ENCODE results near the gene APOL3.
"Not testable (repeated sequence)": the region's sequence is repeated elsewhere in the genome, so short reads cannot be mapped to it uniquely, and the experiment has no call there.

Gene APOL3

DNA sequence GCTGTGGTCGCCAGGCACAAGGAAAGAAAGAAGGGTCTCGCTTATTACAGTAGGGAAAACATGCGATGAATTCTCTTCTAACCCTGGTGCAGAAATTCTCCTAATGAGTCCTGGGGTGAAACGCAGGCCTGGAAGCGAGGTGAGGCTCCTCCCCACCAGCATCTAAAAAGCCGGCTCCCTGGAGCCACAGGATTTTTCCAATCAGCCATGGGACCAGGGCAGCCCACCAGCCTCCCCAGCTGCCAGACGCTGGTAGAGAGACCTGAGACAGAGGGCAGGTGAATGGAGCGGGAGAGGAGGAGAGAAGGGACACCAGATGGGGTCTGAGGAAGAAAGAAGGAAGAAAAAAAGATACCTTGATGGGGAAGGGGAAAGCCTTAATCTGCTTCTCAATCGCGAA is 28.6 kb downstream of the APOL3 start:
- no peak for DNase-seq

DNA sequence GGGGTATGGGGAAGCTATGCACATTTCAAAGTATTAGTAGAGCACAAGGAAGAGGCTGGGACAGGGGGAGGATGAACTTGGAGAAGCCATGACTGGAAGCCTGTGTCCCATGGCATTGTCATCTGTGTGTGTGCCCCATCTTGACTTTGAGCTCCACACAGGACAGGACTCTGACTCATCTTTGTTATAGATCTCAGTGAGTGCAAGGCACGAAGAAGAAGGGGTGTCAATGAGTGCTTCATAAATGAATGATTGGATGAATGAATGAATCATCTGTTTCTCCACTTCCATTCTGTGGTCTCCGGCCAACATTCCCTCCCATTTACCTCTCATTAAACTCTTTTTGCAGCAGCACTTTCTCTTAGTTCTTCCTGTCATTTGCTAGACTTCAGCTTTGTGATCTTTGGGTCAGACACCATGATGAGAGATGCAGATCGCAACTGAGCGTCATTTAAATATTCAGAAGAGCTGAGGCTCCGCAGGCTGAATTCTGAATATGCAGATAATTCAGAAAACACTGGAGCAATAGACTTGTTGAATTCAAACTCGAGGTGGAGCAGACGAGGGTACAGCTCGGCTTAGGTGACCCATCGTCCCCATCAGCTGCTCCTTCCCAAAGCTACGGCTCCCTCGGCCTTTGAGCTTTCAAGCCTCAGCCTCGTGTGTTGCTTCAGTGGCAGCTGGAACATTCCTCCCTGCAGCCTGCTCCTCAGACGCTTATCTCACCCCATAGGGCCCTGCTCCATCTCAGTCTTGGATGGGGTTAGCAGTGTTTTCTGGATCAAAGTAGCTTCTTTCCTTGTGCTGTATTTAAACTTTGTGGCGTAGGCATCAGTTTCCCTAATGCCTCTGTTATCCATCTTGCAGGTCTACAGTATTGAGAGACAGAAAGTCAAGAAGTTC is 30.8 kb downstream of the APOL3 start:
- no peak for DNase-seq

DNA sequence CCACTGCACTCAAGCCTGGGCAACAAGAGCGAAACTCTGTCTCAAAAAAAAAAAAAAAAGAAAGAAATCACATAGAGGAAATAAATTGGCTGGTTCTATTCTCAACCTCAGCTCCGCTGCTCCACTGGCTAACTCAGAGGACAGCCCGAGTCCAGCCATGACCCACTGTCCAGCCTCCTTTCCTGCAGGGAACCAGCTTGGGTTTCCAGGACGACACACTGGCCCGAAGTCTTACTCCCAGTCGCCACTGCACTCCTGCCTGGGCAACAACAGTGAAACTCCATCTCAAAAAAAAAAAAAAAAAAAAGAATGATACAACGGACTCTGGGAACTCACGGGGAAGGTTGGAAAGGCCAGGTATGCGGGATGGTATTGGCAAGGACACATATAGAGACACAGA is 31.5 kb downstream of the APOL3 start:
- DNase-seq: no peak

DNA sequence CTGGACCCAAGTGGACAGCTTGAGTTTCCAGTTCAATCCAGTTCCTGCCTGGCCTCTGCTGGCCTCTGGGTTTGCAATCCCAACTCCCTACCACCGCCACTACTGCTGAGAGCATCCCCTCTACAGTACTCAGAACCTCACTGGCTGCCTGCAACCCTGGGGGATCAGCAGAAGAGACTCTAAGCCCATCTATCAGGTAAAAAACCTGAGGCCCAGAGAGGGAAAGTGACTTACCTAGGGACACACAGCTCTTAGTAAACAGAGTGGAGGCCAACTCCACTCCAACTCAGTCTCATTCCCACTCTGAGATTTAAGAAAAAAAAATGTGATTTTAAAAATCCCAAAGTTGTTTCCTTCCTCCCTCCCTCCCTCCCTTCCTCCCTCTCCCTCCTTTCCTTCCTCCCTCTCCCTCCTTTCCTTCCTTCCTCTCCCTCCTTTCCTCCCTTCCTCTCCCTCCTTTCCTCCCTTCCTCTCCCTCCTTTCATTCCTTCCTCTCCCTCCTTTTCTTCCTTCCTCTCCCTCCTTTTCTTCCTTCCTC is 34.5 kb downstream of the APOL3 start:
- no peak for DNase-seq

DNA sequence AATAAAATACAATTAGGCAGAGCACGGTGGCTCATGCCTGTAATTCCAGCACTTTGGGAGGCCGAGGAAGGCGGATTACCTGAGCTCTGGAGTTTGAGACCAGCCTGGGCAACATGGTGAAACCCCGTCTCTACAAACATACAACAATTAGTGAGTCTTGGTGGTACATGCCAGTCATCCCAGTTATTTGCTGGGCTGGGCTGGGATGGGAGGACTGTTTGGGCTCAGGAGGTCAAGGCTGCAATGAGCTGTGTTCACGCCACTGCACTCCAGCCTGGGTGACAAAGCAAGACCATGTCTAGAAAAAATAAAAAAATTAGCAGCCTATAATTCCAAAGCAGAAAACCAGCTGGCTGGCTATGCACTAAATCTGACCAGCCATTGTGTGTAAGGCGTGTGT is 35.1 kb downstream of the APOL3 start:
- DNase-seq: no peak

DNA sequence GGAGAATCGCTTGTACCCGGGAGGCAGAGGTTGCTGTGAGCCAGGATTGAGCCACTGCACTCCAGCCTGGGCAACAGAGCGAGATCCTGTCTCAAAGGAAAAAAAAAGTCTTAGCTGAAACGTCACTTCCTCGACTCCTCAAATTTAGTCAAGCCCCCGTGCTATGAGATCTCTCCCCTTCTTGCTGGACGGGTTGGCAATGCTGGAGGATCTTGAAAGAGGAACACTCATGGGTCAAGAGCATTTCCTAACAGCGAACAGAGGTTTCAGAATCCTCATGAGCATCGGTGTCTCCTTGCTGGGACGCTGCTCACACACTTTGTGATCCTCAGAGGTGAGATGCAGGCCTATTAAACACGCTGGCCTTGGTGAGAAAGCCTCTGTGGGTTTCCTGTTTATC is 35.9 kb downstream of the APOL3 start:
- DNase-seq: peak; percentile 46

DNA sequence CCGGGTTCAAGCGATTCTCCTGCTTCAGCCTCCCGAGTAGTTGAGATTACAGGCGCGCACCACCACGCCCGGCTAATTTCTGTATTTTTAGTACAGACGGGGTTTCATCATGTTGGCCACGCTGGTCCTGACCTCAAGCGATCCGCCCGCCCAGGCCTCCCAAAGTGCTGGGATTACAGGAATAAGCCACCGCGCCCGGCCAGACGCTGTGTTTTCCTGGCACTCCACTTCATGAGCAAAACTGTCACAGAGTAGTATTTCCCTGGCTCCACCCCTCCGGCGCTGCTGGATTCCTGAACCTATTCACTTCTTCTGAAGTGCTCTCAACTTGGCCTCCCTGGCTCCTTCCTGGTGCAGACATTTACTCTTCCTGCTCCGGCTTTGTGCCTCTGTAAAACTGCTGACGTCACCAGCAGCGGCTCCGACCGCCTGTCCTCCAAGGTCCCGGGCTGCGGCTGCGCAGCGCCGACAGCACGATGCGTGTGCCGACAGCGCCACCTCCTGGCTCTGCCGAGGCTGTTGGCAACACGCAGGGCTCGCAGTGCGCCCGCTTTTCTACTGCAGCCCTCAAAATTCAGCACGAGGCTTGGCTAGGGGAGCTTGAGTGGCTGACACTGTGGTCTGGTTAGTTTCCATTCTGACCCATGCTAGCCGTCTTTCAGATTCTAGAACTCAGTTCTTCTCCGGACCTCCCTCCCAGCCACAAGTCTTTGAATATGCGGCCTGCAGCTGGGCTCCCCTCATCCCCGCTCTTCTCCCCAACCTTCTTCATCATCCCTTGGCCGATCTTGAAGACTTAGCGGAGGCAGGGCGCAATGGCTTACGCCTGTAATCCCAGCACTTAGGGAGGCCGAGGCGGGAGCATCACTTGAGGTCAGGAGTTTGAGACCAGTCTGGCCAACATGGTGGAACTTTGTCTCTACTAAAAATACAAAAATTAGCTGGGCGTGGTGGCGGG is 36.6 kb downstream of the APOL3 start:
- DNase-seq: peak; percentile 93

DNA sequence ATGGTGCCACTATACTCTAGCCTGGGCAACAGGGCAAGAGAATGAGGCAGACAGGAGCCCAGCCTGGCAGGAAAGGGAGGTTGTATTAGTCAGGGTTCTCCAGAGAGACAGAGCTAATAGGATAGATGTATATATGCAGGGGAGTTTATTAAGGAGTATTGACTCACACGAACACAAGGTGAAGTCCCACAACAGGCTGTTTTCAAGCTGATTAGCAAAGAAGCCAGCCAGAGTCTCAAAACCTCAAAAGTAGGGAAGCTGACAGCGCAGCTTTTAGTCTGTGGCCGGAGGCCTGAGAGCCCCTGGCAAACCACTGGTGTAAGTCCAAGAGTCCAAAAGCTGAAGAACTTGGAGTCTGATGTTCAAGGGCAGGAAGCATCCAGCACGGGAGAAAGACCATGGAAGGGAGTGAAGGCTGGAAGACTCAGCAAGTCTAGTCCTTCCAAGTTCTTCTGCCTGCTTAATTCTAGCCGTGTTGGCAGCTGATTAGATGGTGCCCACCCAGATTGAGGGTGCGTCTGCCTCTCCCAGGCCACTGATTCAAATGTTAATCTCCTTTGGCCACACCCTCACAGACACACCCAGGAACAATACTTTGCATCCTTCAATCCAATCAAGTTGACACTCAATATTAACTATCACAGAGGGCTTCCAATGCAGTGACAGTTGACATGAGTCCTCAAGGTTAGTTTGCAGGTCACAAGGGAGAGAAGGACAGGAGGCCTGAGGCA is 39.8 kb downstream of the APOL3 start:
- DNase-seq: peak; percentile 16

DNA sequence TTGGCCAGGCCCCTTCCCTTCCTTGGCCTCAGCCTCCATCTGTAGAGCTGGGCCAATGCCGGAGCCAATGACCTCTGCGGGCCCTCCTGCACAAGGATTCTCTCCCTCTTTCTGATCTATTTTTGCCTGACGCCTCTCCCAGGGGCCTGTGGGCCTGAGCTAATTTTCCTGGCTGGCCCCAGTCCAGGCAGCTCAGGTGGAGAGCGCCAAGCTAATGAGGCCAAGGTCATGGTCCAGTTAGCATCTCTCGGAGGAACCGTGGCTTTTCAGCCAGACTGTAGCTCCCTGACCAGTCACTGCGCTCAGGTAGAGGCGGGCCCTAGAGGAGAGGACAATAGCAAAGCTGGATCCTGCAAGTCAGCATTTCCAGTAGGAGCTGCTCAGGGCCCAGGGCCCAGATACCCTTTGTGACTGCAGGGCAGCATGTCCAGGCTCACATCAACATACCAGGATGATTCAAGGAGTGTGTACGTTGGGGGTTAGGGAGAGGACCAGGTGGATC is 43.5 kb downstream of the APOL3 start:
- DNase-seq: no peak

DNA sequence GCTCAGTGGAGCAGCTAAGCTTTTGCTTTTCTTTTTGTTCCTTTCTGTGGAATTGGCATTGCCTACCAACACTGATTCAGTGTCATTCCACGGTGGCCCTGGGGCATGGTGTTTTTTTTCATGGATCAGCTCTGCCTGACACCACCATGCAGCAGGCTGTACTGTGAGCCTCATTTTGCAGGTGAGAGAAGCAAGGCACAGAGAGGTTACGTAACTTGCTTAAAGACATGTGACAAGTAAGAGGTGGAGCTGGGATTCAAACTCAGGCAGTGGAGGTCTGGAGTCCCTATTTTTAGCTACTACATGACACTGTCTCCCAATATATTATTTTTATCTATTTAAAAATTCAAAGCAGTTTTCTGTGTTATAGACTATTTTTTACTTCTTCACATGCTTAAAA is 44.4 kb downstream of the APOL3 start:
- DNase-seq: no peak

DNA sequence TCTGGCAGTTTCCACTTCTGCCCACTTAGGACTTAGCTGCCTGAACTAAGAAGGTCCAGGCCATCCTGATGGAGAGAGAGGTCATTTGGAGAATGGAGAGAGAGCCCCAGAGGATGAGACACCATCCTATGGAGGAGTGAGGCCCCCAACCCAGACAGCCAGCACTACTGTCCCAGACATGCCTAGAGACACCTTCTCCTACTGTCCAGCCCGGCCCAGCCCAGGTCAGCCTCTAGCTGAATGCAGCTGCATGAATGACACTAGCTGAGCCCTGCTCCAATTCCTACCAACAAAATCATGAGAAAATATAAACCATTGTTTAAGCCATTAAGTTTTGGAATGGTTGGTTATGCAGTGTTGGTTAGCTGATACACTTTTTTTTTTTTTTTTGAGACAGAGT is 47.4 kb downstream of the APOL3 start:
- DNase-seq: no peak

DNA sequence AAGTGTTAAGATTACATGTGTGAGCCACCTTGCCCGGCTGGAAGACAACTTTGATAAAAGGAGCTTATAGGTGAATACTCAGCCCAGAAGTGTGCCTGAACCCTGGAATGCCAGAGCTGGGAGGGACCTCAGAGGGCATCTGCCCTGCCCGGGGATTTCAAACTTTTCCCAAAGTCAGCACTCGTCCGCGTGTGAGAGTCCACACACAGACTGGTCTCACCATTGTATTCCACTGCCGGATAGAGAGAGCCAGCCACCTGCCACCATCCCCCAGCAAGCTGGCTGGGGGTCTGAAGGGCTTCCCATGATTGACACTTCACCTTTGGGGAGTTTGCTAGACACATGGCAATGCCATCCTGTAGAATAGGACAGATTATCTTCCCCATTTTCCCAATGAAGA is 49.2 kb downstream of the APOL3 start:
- no peak for DNase-seq

DNA sequence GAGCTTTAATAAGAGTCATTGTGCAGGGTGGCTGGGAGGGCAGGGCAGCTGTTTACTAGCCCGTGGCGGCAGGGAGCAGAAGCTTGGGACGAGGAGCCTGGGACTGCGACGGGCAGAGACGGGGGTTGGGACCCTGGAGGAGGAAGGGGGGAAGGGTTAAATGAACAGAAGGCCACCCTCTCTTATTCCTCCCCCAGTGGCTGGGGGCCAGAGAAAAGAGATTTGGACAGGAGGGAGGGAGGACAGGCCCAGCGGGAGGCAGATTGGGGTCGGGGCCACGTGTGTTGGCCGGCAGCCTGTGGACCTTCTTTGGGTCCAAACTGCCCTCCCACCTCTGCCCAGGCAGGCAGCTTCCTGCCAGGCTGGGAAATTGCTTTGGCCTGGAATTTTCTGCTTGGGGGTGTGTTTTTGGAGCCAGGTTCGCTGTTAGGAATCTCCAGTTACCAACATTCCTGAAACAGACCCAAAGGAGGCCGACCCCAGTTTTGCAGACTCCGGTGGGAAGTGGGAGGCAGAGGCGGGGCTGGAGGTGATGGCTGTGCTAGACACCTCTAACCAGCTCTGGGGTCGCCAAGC is 50.2 kb downstream of the APOL3 start:
- DNase-seq: no peak

DNA sequence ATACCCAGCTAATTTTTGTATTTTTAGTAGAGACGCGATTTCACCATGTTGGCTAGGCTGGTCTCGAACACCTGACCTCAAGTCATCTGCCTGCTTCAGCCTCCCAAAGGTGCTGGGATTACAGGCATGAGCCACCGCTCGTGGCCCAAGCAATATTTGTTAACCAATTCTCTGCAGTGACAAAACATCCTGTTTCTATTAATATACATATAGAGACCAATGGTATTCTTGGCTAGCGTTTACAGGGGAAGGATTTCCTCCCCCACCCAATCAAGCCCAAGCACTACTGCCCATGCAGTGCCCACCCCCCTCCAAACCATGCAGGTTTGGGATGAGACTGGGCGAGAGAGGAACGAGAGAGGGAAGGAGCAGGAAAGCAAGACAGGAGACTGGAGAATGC is 53.1 kb downstream of the APOL3 start:
- DNase-seq: peak; percentile 10

DNA sequence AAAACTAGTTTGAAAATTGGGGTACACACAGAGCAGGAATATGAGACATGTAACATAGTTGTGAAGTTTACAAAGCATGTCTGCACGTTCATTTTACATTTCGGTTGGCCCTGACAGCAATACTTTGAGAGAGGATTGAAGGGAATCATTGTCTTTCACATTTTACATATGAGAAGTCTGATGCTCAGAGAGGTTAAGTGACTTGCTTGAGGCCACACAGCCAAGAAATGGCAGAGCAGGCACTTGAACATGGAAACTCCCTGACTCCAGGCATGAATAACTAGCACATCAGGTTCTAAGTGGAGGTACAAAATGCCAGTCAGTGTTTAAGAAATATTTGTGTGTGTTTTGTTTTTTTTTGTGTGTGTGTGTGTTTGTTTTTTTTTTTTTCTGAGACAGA is 53.6 kb downstream of the APOL3 start:
- no peak for DNase-seq

DNA sequence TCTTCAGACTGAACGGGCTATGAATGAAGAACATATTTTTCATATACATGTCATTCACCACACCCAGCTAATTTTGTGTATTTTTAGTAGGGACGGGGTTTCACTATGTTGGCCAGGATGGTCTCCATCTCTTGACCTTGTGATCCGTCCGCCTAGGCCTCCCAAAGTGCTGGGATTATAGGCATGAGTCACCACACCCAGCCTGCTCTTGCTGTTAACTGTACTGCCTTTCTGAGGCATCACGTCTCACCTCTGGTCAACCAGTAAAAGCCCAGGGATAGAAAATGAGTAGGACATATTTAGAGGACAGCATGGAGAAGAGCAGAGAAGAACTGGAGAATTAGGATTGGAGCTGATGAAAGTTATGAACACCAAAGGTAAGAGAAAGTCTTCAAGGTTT is 55.6 kb downstream of the APOL3 start:
- DNase-seq: no peak

DNA sequence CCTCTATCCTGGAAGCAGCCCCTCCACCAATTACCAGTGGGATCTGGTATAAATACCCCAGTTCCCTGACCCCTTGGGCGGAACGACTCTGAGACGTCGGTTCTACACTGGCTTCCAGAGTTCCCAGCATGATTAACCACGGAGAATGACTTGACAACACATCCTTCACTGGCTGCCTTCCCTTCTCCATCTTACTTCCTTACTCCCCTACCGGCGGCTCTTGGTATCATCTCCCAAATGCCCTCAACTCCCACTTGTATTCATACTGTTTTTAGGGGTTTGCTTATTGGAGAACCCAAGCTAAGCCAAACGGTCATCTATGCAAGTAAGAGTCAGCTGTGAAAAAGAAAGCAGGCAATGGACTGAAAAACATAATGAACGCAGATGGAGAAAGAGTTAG is 56.1 kb downstream of the APOL3 start:
- DNase-seq: no peak

DNA sequence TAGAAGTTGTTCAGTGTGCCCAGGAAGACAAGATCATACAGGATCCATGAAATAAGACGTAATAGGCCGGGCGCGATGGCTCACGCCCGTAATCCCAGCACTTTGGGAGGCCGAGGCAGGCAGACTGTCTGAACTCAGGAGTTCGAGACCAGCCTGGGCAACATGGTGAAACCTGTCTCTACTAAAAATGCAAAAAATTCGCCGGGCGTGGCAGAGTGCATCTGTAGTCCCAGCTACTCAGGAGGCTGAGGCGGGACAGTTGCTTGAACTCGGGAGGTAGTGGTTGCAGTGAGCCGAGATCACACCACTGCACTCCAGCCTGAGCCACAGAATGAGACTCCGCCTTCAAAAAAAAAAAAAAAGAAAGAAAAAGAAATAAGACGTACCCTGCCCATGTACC is 56.7 kb downstream of the APOL3 start:
- no peak for DNase-seq

DNA sequence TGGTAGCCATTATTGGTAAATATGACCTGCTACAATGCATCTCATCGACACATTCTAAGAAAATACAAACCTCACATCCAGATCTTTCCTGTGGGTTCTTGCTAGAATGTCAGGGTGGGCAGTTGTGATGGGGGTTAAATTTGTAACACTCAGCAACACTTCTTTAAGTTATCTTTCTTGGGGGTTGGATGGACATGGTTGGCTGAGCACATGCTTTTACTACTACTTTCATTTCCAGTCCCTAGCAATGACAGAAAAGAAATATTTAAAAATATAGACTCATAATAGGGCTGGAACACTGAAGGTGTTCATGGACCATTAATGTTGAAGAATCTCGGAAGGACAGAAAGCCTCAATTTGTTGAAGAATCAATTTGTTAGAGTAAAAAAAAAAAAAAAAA is 57.6 kb downstream of the APOL3 start:
- DNase-seq: no peak

DNA sequence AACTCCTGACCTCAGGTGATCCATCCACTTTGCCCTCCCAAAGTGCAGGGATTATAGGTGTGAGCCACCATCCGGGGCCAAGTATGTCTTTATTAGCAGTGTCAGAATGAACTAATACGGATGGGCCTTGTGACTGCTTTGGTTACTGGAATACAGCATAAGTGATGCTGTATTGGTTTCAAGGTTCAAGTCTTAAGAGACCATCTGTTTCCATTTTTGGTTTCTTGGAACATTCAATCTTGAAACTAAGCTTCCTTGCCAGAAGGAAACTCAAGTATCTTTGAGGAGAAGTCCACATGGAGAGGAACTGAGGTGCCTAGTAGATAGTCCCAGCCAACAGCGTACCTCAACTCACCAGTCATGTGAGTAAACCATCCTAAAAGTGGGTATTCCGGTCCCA is 58.8 kb downstream of the APOL3 start:
- DNase-seq: no peak

DNA sequence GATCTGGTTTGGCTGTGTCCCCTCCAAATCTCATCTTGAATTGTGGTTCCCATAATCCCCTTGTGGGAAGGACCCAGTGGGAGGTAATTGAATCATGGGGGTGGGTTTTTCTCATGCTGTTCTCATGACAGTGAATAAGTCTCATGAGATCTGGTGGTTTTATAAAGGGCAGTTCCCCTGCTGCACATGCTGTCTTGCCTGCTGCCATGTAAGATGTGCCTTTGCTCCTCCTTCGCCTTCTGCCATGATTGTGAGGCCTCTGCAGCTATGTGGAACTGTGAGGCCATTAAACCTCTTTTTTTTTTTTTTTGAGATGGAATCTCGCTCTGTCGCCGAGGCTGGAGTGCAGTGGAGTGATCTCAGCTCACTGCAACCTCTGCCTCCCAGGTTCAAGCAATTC is 59.6 kb downstream of the APOL3 start:
- not testable (repeated sequence) for DNase-seq

DNA sequence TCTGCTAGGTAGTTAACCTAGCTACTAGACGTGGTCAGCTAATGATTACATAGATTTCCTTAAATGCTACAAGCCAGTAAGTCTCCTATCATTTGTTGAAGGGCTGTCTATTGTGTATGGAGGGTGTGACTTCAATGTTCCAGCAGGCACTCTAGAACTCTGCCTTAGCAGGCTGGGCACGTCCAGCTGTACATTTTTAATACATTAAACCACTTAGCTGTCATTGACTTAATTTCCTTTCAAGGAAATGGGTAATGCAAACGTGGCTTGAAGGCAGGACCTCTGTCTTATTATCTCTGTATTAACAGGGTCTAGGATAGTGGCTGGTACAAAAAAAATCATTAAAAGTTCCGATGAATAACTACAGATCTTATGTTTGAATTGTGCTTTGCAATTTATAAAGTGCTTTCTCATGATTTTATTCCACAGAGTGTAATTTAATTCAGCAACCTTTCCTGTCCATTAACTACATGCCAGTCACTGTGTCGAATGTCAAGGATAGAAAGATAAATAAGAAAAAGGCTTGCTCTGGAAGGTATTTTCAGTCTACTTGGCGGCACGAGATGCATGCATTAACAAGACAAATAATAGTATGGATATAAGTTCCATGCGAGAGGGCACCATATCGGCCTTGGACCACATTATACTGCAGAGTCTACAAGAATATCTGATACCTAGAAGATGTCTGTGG is 60.3 kb downstream of the APOL3 start:
- no peak for DNase-seq

All from MV-4-11 (cell line).